ENCODE results near the gene STOM.
"Not testable (repeated sequence)": the region's sequence is repeated elsewhere in the genome, so short reads cannot be mapped to it uniquely, and the experiment has no call there.

STOM gene, protein sequence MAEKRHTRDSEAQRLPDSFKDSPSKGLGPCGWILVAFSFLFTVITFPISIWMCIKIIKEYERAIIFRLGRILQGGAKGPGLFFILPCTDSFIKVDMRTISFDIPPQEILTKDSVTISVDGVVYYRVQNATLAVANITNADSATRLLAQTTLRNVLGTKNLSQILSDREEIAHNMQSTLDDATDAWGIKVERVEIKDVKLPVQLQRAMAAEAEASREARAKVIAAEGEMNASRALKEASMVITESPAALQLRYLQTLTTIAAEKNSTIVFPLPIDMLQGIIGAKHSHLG

DNA sequence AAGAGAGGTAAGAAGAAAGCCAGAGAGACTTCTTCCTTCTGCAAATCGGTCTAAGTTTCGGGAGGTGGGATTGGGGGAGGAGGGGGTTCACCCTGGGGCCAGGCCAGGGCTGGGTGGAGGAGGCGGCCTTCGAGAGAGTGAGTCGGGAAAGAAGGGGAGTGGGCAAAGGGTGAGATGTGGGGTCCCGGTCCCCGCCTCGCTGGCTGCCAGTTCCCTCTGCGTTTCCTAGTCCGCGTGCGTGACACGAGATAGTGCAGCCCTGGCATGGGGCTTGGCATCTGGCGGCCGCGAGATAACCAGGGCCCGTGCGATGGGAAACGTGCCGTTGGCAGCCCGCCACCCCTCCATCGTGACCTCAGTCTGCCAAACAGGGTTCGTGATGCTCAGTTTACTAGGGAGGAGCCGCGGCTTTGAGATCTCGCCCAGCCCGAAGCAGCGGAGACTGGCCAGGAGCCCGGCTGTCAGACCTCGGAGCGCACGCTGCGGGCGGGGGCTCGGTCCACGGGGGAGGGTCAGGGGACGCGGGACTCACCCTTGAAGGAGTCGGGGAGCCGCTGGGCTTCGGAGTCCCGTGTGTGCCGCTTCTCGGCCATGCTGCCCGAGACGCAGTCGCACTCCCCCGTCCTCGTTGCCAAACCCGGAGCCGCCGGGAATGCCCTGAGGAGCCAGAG lies at the start of gene STOM:
TSS of gene STOM (minus strand) at position 656 of the 671 bp plus-strand sequence. CDS start at position 593, 63 bp downstream.
- in situ Hi-C loops (cut with HindIII; ENCODE audit: low sequenced_read_pairs): no loop called here

DNA sequence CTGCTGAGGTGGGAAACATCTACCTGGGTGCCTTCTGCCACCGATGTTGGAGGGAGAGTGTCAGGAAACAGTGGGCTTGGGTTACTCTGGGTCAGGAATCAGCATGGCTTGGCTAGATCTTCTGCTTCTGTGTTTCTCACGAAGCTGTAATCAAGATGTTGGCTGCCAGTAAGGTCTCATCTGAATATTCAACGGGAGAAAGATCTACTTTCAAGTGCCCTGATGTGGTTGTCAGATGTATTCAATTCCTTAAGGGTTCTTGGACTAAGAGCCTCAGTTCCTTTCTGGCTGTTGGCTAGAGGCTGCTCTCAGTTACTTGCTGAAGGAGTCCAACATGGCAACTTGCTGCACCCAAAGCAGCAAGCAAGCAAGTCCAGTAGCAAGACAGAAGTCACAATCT lies 41.9 kb upstream of the STOM start:
- in situ Hi-C loops (cut with HindIII; ENCODE audit: low sequenced_read_pairs): no loop called here

DNA sequence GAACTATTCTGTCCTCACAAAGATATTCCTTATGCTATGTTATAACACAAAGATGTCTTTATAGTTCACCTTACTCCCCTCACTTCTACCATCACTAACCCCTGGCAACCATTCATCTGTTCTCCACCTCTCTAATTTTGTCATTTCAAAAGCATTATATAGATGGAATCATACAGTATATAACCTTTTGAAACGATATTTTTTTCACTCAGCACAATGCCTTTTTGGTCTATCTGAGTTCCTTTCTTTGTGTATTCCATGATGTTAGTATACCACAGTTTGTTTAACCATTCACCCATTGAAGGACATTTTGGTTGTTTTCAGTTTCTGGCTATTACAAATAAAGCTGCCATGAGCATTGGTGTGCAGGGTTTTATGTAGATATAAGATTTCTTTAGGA lies 35.8 kb upstream of the STOM start:
- in situ Hi-C loops (cut with HindIII; ENCODE audit: low sequenced_read_pairs): loop anchor here (10.0 kb wide), 1 partner anchor 171 kb away; no protein-coding TSS in a partner anchor

DNA sequence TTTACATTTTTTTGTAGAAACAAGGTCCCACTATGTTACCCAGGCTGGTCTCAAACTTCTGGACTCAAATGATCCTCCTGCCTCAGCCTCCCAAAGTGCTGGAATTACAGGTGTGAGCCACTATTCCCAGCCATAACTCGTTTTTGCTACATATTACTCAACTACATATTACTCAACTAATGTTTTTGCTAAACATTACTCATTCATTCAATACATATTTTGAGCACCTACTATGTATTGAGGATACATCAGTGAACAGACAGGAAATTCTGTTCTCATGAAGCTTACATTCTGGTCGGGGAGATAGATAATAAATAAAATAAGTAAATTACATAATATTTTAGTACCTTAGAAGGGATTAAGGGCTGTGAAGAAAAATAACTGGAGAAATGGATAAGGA lies 34.9 kb upstream of the STOM start:
- in situ Hi-C loops (cut with HindIII; ENCODE audit: low sequenced_read_pairs): loop anchor here (5.0 to 10.0 kb wide), 2 partner anchors 32 to 170 kb away; no protein-coding TSS in a partner anchor

DNA sequence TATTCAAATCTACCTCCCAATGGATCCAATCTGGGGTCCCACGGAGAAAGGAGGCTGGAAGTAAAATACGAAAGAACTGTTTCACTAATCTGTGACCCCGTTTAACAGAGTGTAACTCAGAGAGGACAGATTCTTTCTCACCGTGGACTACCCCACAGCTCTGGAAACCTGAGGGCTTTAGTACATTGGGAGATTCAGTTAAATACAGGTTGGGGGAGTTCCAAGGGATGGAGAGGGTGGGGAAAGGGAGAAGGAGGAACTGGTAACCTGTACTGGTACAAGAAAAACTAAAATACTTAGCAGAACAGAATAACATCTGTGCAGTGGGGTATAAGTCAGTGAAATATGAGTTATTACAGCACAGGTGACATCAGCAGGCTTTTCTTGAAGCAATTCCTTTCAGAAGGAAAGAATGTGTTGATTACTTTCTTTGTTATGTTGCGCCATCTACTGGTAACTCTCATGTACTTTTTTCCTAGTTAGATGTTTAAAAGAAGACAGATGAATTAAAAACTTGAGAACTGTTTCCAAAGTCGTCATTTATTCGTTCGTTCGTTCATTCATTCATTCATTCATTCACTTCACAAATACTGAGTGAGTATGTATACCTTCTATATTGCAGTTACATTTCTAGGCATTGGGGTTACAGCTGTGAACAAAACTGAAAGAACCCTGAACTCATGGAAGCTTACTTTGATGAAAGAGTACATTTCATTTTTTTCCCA lies 30.0 kb upstream of the STOM start:
- in situ Hi-C loops (cut with HindIII; ENCODE audit: low sequenced_read_pairs): loop anchor here (5.0 to 10.0 kb wide), 2 partner anchors 37 to 165 kb away; no protein-coding TSS in a partner anchor

DNA sequence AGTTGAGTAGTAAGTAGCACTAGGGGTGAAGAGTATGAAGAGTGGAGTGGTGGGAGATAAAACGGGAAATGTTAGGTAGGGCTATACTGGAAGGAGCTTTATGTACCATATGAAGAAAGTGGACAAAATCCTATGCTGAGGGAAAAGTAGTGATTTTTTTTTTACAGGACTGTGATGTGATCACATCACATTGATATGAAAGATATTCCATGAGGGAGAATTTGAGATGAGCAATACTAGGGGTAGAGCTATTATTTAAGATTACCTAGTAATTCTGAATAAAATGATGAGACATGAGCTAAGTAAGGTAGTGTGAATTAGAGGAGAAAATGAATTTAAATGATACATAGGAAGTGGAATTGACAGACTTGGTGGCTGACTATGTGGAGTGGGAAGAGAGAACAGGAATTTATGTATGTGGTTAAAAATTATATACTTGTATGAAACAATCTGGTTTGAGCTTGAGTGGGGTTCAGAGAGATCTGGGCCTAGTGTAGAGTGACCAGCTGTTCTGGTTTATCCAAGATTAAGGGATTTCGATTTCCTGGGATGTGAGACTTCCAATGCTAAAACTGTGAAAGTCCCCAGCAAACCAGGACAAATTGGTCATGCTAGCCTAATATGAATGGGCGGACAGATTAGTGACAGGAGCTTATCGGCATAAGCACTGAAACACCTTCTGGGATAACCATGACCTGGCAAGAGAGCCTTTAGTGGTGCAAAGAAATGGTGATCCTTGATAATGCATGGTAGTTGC lies 29.3 kb upstream of the STOM start:
- in situ Hi-C loops (cut with HindIII; ENCODE audit: low sequenced_read_pairs): no loop called here

DNA sequence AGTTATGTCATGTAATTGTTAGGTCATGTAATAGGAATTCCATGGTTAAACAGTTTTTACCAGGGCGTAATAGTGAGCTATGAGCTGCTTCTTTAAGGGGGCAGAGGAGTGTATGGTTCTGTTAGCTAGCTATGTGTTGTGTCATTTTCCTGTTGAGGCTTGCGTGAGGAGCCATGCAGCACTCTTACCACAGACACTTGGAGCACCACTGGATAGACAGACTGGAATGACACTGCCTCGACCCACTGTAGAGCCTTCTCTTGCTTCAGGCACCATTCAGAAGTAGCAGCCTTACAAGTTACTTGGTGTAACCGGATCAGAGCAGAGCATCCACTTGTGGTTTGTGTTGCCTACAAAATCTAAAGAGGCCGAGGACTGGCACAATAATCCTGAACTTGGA lies 28.3 kb upstream of the STOM start:
- in situ Hi-C loops (cut with HindIII; ENCODE audit: low sequenced_read_pairs): no loop called here

DNA sequence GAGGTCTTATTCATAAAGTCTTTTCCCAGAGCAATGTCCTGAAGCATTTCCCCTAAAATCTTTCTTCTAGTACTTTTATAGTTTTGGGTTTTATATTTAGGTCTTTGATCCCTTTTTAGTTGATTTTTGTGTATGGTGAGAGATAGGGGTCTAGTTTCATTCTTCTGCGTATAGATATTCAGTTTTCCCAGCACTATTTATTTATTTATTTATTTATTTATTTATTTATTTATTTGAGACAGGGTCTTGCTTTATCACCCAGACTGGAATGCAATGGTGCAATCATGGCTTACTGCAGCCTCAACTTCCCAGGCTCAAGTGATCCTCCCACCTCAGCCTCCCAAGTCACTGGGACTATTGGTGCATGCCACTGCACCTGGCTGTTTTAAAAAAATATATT lies 27.2 kb upstream of the STOM start:
- in situ Hi-C loops (cut with HindIII; ENCODE audit: low sequenced_read_pairs): not testable (repeated sequence)

DNA sequence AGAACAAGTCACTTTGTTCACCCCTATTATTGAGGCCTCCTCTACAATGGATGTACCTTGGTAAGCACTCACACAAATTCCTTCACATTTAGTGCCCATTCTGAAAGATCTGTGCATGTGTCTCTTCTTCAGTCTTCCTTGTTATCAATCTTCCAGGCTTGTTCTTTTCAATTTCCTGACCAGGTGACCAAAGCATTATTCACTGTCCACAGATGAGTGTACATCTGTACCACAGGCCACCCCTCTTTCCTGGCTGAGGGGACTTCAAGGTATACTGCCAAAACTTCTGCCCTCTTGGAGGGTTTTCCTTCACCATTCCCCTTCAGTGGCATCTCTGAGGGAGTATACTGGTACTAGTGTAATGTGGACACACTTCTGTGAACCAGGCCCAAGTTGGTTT lies 25.5 kb upstream of the STOM start:
- in situ Hi-C loops (cut with HindIII; ENCODE audit: low sequenced_read_pairs): no loop called here

DNA sequence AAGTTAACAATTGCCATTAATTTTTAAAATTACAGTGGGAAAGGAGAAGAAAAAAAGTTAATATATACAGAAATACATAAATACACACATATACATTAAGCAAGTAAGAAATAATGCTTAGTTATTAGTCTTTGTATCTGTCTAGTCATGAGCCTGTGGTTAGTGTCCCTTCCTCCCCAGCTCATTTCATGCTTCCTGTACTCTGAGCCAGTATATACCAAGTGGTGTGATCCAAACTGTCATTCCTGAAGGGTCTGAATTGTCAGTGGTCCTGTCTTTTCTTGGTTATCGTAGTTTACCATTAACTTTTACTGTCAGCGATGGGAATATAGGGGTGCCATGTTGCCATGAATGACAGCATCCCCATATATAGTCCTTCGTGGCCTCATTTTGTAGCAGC lies 24.2 kb upstream of the STOM start:
- in situ Hi-C loops (cut with HindIII; ENCODE audit: low sequenced_read_pairs): no loop called here

DNA sequence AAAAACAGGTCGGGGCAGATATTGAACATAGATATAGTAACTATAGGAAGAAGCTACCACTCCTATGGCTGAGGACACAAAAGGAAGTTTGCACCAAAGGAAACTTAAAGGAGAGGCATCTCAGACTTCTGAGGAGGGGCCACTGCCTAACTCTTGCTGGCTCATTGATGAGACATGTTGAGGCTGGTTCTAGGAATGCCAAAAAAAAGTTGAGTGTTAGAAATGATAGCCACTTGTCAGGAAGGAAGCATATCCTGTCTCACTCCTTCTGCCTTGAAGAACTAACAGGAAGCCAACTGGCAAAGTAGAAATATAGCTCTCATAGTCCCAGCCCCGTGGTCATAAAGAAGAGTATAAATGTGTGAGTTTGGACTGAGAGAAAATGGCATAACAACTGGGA lies 23.3 kb upstream of the STOM start:
- in situ Hi-C loops (cut with HindIII; ENCODE audit: low sequenced_read_pairs): no loop called here

DNA sequence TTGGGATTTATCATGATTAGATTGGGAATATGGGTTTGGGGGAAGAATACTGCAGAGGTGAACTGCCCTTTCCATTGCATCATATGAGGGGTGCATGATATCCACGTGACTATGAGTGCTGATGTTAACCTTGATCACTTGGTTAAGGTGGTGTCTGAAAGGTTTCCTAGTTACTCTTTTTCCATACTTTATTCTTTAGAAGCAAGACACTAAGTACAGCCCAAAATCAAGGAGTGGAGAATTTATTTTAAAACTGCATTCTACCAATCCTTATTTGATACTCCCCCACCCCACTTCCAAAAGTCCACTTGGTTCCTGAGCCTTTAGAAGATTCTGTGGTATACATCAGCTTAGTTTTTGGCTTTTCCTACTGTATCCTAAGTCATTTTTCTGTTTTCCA lies 20.3 kb upstream of the STOM start:
- in situ Hi-C loops (cut with HindIII; ENCODE audit: low sequenced_read_pairs): no loop called here

DNA sequence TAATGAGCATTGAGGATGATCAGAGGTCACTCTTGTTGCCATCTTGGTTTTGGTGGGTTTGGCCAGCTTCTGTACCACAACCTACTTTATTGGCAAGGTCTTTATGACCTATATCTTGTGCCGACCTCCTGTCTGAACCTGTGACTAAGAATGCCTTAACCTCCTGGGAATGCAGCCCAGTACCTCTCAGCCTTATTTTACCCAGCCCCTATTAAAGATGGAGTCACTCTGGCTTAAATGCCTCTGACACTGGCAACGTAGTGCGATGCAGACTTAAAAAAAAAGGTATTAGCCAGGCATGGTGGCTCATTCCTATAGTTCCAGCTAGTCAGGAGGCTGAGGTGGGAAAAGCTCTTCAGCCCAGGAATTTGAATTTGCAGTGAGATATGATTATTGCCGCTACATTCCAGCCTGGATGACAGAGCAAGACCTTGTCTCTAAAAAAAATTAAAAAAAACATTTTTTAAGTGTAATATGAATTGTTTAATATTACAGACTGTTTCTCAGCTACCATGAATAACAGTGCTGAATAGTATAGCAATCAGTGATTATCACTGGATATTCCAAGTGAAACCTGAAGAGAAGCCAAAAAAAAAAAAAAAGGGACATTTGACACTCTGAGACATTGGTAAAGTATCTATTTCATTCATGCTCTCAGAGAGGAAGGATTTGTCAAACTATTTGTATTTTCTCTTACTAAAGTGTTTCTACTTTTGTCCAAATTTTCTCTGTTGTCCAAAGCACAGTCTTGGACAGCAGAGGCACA lies 18.3 kb upstream of the STOM start:
- in situ Hi-C loops (cut with HindIII; ENCODE audit: low sequenced_read_pairs): no loop called here

DNA sequence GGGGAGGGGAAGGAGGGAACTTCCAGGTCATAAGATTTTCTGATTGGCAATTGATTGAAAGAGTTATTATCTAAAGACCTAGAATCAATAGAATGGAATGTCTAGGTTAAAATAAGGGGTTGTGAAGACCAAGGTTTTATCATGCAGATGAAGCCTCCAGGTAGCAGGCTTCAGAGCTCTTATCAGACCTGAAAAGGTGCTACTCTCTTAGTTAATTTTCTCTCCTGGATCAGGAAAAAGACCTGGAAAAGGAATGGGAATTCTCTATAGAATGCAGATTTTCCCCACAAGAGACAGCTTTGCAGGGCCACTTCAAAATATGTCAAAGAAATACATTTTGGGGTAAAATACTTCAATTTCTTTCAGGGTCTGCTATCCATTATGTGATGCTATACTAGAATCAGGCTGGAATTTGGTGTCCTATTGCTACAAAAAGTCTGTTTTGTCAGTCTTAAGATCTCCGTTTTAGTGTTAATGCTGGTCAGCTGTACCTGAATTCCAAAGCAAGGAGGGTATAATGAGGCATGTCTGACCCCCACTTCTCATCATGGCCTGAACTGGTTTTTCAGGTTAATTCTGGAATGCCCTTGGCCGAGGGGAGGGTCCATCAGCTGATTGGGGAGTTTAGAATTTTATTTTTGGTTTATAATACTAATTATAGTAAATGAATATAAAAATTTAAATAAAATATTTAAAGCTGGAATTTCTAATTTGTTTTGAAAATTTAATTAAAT lies 16.6 kb upstream of the STOM start:
- in situ Hi-C loops (cut with HindIII; ENCODE audit: low sequenced_read_pairs): no loop called here

DNA sequence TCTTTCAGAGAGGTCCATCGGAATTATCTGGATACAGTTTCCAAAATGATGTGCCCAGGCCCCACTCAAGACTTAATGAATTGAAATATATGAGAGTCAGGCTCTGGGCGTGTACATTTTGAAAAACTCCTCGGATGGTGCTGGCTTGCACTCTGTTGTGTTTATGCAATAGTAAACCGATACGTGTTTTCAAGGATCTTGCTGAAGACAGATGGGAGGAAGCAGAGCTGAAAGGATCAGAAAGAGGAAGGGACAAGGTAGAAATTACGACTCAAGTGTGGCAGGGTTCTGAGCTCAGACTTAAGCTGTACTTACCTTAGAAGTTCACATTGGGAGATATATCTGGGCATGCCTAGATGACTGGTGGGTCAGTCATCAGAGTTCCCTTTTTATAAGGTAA lies 13.7 kb upstream of the STOM start:
- in situ Hi-C loops (cut with HindIII; ENCODE audit: low sequenced_read_pairs): no loop called here

DNA sequence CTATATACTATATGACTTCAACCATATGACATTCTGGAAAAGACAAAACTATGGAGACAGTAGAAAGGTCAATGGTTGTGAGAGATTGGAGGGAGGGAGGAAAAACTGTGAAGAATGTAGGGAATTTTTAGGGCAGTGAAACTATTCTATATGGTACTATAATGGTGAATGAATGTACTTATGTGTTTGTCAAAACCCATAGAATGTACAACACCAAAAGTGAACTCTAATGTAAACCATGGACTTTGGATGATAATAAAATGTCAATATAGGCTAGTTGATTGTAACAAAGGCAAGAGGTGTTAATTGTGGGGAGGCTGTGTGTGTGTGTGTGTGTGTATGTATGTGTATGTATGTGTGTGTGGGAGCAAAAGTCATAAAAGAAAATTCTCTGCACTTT lies 10.8 kb upstream of the STOM start:
- in situ Hi-C loops (cut with HindIII; ENCODE audit: low sequenced_read_pairs): no loop called here

DNA sequence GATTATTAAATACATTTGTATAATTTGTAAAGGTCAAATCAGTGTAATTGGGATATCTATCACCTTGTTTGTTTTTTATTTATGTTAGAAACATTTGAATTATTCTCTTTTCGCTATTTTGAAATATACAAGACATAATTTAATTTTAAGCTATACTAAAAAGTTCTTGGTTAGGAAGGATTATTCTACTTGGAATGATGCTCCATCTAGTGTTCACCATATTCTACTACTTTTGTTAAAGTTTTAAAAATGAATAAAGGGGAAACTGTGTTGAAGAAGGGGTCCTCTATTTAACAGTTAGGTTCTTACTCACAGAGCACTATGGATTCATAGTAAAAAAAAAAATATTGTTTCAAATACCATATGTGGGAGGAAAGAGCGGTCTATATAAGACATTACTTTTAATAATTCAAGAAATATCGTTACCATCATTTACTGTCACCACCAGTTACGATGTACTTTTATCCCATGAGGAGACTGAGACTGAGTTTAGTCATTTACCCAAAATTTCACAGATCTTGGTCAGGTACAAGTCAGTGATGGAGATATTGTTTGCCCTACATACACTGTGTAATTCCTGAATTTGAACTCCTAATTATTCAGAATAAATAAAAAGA lies 6.3 kb upstream of the STOM start:
- in situ Hi-C loops (cut with HindIII; ENCODE audit: low sequenced_read_pairs): no loop called here

DNA sequence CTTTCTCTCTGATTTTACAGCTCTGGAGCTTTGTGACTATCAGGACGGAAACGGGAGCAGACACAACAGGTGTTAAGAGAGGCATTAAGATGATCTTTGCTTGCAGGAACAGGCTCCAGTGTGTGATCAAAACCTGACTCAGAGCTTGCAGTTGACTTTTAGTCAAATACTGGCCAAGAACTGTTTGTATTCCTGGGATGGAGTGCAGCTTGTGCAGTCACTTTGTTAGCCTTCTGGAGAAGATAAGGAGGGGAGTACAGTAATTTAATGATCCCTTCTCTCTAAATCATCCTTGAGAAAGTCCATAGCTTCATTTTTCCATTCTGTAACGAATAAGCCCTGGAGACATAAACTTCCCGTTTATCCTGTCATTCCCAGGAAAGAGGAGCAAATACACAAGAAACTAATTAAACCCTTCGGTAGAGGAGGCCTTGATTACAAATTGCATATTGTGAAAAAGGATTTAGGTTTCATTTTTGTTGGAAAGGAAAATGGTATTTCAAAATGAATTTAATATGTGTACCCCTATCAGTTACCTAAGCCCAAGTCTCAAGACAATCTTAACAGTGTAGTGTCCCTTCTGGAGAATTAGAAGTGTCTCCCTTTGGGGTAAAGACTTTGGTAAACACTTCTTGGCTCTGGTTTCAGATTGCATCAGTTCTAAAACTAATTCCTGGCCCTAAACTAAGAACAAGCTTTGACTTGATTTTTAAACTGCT lies 3.1 kb upstream of the STOM start:
- in situ Hi-C loops (cut with HindIII; ENCODE audit: low sequenced_read_pairs): no loop called here
